Activated CD8-positive, alpha-beta T cell treated with anti-CD3 and anti-CD28 coated beads for 36 hours (primary cell): ENCODE data around the gene NDUFB5. TPM values are rescaled to one million over a fixed set of nuclear protein-coding genes. Genes with fewer than 3 reads are reported as not detected.
"Not testable (repeated sequence)": the region's sequence is repeated elsewhere in the genome, so short reads cannot be mapped to it uniquely, and the experiment has no call there.

Experiments
- ATAC-seq: fragments of 200-7000 bp; cut with Tn5 transposase; one replicate; pipeline ENCODE4 v1.10.0; 2021; ENCODE audit warnings: mild to moderate bottlenecking, moderate library complexity
- CTCF ChIA-PET: fragments of 350-600 bp; sonication (Branson Sonifier 250); formaldehyde crosslinking; loops from one replicate; lab custom pipeline; 2021; ENCODE audit warnings: antibody characterized with exemption; lab: Charles Lee
- POLR2A ChIA-PET: fragments of 350-600 bp; sonication (Branson Sonifier 250); formaldehyde crosslinking; loops from one replicate; lab custom pipeline; 2021; ENCODE audit warnings: antibody characterized with exemption; lab: Charles Lee
- DNase-seq: peaks from one replicate; pipeline ENCODE4 v3.0.0-alpha.2; 2020
- H3K27ac Mint-ChIP-seq: one replicate; pipeline ENCODE4 v1.8.0; 2021; ENCODE audit warnings: mild to moderate bottlenecking, mixed read lengths
- H3K27me3 Mint-ChIP-seq: one replicate; pipeline ENCODE4 v1.8.0; 2021; ENCODE audit warnings: mixed read lengths
- H3K36me3 Mint-ChIP-seq: one replicate; pipeline ENCODE4 v1.8.0; 2021; ENCODE audit warnings: low read depth, mixed read lengths
- H3K4me1 Mint-ChIP-seq: one replicate; pipeline ENCODE4 v1.8.0; 2021; ENCODE audit warnings: low read depth, mixed read lengths
- H3K4me3 Mint-ChIP-seq: one replicate; pipeline ENCODE4 v1.8.0; 2021; ENCODE audit warnings: mild to moderate bottlenecking, moderate library complexity, mixed read lengths
- H3K9me3 Mint-ChIP-seq: one replicate; pipeline ENCODE4 v1.8.0; 2021; ENCODE audit warnings: mixed read lengths
- intact Hi-C: fragments of 100-400 bp; cut with micrococcal nuclease; formaldehyde crosslinking; loops from one replicate; pipeline ENCODE4 v1.10.0; 2022
- total RNA-seq, 2 experiments: library from RNA; stranded (reverse); gene quantifications; one replicate each; pipeline ENCODE4 v1.2.3, GENCODE V29; 2021
- TF ChIP-seq, protein P1 (sequence below): fragments of 200-600 bp; IDR thresholded peaks from one replicate; pipeline ENCODE4 v1.8.0; 2022; ENCODE audit warnings: antibody characterized with exemption, mild to moderate bottlenecking

Gene NDUFB5
- total RNA-seq, 2 experiments from 2014 or later = 110 to 113 TPM

DNA sequence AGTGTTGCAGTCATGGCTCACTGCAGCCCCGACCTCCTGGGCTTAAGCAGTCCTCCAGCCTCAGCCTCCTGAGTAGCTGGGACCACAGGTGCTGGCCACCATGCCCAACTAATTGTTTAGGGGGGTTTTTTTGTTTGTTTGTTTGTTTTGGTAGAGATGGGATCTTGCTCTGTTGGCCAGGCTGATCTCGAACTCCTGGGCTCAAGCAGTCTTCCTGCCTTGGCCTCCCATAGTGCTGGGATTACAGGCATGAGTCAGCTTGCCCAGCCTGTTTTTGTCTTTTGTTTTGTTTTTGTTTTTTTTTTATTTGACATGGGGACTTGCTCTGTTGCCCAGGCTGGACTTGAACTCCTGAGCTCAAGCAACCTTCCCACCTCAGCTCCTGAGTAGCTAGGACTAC is 17.4 kb downstream of the NDUFB5 start:
- ChIA-PET POLR2A (interaction anchor here (1.3 kb wide), 1 partner anchor 17 kb away, joined by 3 read pairs; the partner anchor contains the start of genes MRPL47 and NDUFB5), CTCF (interaction anchor here (2.4 kb wide), 1 partner anchor 28 kb away, joined by 7 read pairs; no protein-coding TSS in a partner anchor)
- DNase-seq = no peak
- no peaks in the 10 kb centered on the region for H3K27me3 Mint-ChIP-seq
- peaks cover 52% of the 10 kb centered on the region for H3K36me3 Mint-ChIP-seq
- no peaks in the 10 kb centered on the region for H3K4me1 Mint-ChIP-seq
- H3K4me3 Mint-ChIP-seq = no peak overlapping the region
- TF ChIP-seq, protein P1, sequence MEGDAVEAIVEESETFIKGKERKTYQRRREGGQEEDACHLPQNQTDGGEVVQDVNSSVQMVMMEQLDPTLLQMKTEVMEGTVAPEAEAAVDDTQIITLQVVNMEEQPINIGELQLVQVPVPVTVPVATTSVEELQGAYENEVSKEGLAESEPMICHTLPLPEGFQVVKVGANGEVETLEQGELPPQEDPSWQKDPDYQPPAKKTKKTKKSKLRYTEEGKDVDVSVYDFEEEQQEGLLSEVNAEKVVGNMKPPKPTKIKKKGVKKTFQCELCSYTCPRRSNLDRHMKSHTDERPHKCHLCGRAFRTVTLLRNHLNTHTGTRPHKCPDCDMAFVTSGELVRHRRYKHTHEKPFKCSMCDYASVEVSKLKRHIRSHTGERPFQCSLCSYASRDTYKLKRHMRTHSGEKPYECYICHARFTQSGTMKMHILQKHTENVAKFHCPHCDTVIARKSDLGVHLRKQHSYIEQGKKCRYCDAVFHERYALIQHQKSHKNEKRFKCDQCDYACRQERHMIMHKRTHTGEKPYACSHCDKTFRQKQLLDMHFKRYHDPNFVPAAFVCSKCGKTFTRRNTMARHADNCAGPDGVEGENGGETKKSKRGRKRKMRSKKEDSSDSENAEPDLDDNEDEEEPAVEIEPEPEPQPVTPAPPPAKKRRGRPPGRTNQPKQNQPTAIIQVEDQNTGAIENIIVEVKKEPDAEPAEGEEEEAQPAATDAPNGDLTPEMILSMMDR = no peak
- H3K9me3 Mint-ChIP-seq = no peaks in the 10 kb centered on the region
- ATAC-seq = no peak
- H3K27ac Mint-ChIP-seq = no peak overlapping the region
- intact Hi-C loops = no loop called here

DNA sequence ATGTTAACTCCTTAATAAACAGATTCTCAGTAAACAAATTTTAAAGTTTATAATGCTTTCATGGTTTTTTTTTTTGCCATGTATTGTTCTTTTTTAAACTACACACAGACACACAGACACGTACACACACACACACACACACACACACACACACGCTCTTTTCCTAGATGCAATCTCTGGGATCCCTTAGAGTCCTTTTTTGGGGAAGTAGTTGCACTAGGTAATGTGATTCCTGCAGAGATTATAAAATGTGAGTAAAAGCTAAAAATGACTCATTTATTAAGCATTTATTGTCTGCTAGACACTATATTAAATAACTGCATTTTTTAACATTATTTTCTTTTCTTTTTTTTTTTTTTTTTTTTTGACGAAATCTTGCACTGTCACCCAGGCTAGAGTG is 19.9 kb downstream of the NDUFB5 start:
- DNase-seq (no peak), ATAC-seq (no peak)
- TF ChIP-seq, protein P1 = no peak
- H3K27me3 Mint-ChIP-seq = no peaks in the 10 kb centered on the region
- peaks cover 37% of the 10 kb centered on the region for H3K36me3 Mint-ChIP-seq
- CTCF ChIA-PET = no interaction called here
- intact Hi-C loops = no loop called here
- no peaks in the 10 kb centered on the region for H3K9me3 Mint-ChIP-seq
- no peak overlapping the region for H3K27ac Mint-ChIP-seq
- POLR2A ChIA-PET = no interaction called here
- no peak overlapping the region for H3K4me3 Mint-ChIP-seq
- no peaks in the 10 kb centered on the region for H3K4me1 Mint-ChIP-seq

DNA sequence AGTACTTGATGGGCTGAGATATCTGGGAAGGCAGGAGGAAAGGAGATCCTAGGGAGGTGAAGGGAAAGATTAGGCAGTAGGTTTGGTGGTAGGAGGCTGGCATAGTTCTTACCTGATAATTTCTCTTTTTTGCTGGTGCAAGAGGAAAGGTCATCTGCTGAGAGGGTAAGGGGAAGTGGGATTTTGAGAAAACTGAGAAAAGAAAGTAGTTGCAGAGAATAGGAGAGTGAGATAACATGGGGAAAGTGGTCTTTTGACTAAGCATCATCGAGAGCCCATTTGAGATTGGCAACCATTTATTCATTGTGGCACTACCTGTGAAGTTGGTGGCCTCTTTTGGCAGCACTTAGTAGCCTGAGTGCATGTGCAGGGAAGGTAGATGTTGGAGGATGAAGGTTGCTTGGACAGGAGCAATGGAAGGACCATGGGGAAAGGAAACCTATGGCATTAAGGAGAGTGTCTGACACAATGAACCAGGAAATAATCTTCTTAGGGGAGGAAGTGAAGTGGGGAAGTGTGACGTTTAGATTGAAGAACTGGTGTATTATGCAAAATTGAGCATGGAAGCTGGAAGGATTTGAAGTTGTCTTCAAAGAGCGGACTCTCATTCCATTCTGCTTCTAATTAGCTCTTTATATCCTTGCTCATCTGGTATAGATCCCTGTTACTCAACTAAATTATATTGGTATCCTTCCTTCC is 26.3 kb downstream of the NDUFB5 start:
- no peaks in the 10 kb centered on the region for H3K4me1 Mint-ChIP-seq
- H3K9me3 Mint-ChIP-seq = no peaks in the 10 kb centered on the region
- peaks cover under 1% of the 10 kb centered on the region for H3K36me3 Mint-ChIP-seq
- H3K27me3 Mint-ChIP-seq = no peaks in the 10 kb centered on the region
- no peak overlapping the region for H3K27ac Mint-ChIP-seq
- TF ChIP-seq, protein P1 = no peak
- ATAC-seq (no peak), DNase-seq (no peak)
- POLR2A ChIA-PET = no interaction called here
- CTCF ChIA-PET = no interaction called here
- no peak overlapping the region for H3K4me3 Mint-ChIP-seq
- intact Hi-C loops = no loop called here

DNA sequence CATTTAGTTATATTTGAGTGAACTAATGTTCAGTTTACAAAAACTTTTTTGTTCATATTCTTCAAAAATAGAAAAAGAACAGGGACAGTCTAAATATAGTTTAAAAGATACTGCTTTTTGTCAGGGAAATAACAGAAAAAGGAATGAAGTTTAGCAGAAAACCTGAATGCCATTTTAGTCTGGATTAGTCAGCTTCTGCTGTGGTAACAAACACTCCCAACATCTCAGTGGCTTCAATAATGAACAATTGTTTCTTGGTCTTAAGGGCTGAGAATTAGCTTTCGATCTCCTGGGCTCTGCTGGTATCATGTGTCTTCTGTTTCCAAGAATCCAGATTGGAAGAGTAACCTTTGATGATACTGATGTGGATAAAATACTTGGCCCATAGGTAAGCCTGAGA is 35.9 kb downstream of the NDUFB5 start:
- no peaks in the 10 kb centered on the region for H3K9me3 Mint-ChIP-seq
- ATAC-seq (no peak), DNase-seq (no peak)
- peaks cover 7% of the 10 kb centered on the region for H3K4me1 Mint-ChIP-seq
- H3K4me3 Mint-ChIP-seq = no peak overlapping the region
- intact Hi-C loops = no loop called here
- POLR2A ChIA-PET = no interaction called here
- H3K27me3 Mint-ChIP-seq = no peaks in the 10 kb centered on the region
- H3K36me3 Mint-ChIP-seq = no peaks in the 10 kb centered on the region
- CTCF ChIA-PET = no interaction called here
- no peak overlapping the region for H3K27ac Mint-ChIP-seq
- TF ChIP-seq, protein P1 = no peak

DNA sequence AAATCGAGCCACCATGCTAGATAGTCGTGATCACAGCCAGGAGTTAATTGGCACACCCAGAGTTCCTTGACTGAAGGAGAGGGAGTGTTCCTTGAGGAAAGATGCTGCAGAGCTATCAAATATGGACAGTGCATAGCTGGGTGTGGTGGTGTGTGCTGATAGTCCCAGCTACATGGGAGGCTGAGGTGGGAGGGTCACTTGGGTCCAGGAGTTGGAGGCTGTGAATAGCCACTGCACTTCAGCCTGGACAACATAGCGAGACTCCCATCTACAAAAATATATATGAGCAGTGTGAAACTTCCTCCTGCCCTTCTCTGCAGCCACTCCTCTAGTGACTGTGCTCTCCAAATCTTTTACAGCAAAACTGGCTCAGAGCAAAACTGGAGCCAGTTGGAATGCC is 38.3 kb downstream of the NDUFB5 start:
- Mint-ChIP-seq H3K4me3 (no peak overlapping the region), H3K27ac (no peak overlapping the region), H3K27me3 (no peaks in the 10 kb centered on the region), H3K36me3 (no peaks in the 10 kb centered on the region), H3K9me3 (no peaks in the 10 kb centered on the region), H3K4me1 (peaks cover 7% of the 10 kb centered on the region)
- intact Hi-C loops = no loop called here
- ChIA-PET CTCF (no interaction called here), POLR2A (no interaction called here)
- TF ChIP-seq, protein P1 = no peak
- no peak for ATAC-seq
- DNase-seq = no peak

DNA sequence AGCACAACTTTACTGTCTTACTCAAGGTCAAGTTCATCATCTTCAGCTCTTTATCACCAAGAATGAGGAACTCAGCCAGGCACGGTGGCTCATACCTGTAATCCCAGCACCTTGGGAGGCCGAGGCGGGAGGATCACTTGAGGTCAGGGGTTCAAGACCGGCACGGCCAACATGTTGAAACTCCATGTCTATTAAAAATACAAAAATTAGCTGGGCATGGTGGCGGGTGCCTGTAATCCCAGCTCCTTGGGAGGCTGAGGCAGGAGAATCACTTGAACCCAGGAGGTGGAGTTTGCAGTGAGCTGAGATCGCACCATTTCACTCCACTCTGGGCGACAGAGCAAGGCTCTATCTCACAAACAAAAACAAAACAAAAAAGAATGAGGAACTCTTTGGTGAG is 39.2 kb downstream of the NDUFB5 start:
- DNase-seq, H3K4me1 Mint-ChIP-seq, H3K4me3 Mint-ChIP-seq, POLR2A ChIA-PET, H3K36me3 Mint-ChIP-seq, ATAC-seq, H3K9me3 Mint-ChIP-seq, intact Hi-C loops, H3K27me3 Mint-ChIP-seq, H3K27ac Mint-ChIP-seq: not testable (repeated sequence)
- CTCF ChIA-PET = interaction anchor here (1.1 kb wide), 1 partner anchor 10 kb away, joined by 6 read pairs; no protein-coding TSS in a partner anchor
